GM19397 (cell line): Measurements from ENCODE around the gene LYPD6B.

Source experiments
- ATAC-seq: cut with Tn5 transposase; IDR thresholded peaks from one replicate; pipeline ENCODE4 v1.9.1; 2021; ENCODE audit warnings: mild to moderate bottlenecking, moderate library complexity; ENCODE audit not compliant: unreplicated experiment

LYPD6B gene

DNA sequence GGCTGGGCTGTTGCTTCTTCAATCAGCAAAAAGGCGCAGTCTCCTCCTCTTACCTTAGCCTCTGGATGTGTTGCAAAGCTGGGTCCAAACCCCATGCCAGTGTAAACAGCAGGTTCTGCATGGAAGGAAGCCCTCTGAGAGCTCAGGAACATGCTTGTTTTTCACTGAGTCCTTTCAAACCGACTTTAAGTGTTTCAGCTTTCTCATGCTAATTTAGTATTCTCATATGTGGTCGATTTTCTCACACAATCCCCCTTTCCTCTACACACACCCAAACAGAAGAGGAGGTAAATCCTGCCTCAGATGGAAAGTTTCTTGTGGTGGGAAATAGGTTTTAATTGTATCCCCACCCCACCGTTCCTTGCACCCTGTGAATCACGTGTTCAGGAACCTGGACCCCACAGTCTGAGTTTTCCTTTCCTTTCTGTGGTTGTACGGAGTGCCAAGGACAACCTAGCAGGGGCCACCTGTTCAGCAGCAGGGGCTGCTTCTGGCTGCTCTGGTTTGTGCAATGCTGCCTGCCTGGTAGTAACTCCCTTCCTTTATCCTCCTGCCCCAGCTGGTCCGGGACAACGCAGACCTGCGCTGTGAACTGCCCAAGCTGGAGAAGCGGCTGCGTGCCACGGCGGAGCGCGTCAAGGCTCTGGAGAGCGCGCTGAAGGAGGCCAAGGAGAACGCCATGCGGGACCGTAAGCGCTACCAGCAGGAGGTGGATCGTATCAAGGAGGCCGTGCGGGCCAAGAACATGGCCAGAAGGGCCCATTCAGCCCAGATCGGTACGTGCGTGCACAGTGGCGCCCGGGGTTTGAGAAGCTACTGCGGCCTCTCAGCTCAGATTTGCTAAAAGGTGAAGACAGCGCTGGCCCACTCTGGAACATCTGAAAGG, 28.7 kb upstream of the LYPD6B start:
- no peak for ATAC-seq

DNA sequence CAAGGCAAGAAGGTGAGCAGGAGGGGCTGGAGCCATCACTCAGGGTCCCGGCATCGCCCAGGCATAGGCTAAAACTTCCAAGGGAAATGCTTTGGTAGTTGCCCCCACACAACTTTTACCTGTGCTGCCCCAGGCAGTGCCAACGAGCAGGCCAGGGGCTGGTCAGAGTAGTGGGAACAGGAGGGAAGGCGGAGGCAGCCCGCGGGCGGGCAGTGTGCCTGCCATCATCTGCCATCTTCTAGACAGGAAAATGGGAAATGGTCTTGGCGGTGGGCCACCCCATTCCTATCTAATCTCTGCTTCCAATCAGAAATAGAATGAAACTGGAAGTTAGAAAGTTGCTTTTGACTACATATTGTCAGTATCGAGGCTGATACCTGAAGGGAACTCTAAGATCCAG, 26.0 kb upstream of the LYPD6B start:
- ATAC-seq: no peak

DNA sequence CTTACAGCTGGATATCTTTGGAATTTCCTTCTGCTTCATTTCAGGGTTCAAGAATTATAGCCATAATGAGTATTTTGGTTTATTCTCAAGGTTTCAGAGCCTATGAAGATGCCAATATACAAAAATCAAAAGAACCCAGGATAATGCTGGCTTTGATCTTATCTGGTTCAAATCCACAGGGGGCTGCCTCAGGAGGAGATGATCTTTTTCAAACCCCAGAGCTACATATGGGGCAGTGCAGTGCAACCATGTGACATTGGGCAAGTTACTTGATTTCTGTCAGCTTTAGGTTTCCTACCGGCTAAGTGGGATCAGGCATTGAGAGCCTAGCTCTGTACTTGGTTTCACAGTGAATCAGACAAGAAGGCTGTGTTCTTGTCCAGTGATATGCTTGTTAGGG, 23.0 kb upstream of the LYPD6B start:
- ATAC-seq: no peak

DNA sequence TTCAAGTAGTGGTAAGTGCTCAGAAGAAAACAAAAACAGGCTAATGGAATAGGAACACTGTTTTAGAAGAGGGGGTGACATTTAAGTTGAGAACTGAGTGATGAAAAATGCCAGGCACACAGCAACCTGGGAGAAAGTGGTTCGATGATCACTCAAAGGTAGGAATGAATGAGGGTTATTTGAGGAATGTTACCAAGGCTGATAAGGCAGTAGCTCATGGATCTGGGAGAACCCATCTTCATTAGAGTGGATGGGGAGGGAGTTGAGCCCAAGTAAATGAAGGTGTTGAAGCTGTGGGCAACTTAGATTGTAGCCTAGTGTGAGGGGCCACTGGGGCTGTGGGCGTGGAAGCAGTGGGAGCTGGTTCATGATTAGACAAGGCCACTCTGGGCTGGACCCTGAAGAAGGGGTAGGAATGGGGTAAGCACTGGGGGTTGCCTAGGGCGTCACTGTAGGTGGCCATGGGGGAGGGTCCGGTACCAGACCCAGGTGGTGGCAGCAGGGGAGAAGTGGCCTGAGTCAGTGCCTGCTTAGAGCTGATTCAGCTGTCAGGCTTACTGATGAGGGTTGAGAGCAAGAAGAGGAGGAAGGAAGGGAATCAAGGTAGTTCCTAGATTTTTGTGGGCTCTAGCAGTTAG, 22.5 kb upstream of the LYPD6B start:
- ATAC-seq: no peak

DNA sequence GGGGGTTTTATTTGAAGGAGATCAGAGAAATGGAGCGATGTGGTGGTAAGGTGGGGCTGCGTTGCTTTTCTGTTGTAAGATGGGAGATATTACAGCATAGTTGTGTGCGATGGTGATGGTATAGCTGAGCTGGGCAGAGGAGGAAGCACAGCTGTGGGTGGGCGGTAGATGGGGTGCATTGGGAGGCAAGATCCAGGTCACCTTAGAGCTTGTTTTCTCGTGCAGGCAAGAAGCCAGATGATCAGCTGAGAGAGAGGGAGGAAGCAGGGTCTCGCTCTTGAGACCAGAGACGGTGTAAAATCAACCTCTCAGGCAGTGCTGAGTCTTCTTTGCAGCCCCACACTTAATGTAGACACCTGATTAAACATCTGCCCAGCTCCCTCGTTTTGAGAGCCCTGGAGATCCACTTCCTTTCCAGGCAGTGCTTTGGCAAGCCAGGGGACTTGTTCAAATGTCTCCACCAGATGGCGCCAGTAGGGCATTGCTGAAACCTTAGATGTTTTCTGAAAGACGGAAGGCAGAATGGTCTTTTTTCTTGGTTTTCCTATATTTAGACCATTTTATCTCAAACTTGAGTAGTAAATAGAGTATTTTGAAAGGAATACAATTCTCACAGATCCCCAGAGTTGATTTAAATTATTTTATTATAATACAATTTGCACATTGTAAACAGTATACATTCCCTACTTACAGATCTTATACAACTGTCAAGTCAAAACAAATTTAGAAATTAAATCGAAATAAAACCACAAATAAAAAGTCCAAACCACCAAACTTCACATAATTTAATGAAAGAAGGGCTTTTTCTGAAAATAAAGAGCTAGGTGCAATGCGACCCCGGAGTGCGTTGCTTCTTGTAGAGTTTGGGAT, 21.1 kb upstream of the LYPD6B start:
- no peak for ATAC-seq

DNA sequence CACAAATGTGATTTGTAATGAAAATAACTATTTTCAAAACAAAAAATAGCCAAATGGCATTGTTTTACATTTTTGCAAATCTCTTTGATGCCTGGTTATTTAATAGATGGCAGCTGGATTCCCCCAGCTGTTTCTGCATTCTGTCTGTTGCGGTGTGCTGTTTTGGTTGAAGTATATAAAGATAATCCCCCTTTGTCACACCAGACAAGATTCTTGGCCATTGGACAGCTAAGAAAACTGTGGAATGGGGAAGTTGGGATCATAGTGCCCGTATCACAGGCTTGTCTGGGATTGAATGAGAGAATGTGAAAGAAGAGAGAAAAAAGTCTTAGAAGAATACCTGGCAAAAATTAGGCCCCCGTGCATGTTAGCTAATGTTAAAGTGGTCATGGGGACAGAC, 19.5 kb upstream of the LYPD6B start:
- ATAC-seq: no peak

DNA sequence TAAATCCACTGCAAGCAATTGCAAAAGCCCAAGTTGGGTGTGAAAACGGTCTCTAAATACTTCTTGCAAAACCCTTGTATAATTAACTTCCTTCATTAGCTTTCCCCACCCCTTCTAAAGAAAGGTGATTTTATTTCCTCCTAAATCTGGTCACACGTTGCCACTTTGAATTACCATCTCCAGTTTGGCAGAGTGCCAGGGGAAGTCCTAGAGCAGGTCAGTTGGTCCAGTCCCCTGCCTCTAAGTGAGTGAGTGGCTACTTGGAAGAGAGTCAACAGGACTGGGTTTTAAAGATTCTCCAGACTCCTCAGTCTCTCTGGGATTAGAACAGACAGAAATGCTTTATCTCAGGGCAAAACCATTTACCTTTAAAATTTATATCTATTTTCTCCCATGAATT, 18.7 kb upstream of the LYPD6B start:
- no peak for ATAC-seq

DNA sequence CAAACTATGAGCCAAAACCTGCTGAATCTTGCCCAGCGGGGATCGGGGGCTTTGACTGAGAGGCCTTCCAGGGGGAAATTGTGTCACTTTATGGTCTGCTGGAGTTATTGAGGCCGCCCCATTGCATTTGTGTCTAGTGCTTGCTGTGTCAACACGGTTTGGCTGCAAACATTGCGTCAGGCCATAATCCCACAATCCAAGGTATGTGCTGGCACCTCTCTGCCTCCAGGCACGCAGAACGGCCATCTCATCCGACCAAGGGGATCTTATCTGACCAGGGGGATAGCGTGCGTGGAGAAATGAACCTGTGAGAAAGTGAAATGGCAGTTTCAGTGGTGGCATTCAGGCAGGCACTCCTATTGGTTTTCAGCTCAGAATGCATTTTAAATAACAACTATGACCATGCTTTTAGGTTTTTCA, 18.1 kb upstream of the LYPD6B start:
- peak; percentile 44 for ATAC-seq

DNA sequence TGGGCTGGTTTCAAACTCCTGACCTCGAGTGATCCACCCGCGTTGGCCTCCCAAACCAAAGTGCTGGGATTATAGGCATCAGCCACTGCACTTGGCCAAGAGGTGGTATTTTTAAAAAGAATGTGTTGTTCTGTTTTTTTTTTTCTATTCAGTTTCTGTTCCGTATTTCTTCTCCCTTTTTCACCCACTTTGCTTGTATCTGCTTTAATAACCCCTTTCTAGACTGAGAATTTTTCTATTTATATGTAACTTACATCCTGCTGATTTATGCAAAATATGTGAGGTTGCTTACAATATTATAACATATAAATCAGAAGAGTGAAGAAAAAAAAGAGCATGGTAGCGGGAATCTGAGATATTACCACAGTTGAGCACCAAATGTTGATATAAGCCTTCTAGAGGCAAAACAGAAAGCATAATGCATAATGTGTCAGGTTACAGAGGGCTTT, 17.2 kb upstream of the LYPD6B start:
- peak; percentile 54 for ATAC-seq

DNA sequence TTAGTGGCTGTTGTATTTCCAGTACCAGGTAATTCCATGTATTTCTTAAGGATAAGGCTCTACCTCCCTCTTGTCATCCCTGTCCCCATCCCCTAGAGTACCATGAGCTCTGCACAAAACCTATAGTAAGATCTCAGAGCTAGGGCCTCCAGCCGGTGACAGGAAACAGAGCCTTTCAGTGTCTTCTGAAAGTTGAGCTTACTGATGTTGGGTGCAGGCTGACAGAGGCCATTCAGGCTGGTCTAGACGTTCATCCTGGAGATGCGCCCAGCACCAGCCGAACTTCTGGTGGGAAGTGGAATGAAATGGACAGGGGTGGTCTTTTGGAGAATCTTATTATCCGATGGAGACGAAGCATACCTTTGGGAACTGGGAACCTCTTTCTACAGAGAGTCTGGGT, 16.7 kb upstream of the LYPD6B start:
- ATAC-seq: peak; percentile 61

DNA sequence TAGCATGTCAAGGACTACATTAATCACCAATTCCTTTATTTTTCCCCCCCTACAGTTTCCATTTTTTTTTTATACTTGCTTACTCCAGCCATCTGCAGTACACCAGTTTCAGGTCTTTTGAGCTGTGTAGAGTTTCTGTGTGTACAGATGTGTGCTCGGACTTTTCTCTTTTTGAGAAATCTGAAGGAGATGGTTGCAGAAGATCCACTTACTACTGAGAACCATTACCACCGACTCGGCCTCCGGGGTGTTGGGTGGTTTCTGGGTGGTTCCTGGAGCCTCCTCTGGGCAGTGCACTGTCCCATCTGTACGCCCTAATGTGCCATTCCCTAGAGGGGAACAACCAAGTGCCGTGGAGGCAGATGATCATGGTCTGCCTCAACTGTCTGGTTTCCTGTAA, 15.4 kb upstream of the LYPD6B start:
- no peak for ATAC-seq

DNA sequence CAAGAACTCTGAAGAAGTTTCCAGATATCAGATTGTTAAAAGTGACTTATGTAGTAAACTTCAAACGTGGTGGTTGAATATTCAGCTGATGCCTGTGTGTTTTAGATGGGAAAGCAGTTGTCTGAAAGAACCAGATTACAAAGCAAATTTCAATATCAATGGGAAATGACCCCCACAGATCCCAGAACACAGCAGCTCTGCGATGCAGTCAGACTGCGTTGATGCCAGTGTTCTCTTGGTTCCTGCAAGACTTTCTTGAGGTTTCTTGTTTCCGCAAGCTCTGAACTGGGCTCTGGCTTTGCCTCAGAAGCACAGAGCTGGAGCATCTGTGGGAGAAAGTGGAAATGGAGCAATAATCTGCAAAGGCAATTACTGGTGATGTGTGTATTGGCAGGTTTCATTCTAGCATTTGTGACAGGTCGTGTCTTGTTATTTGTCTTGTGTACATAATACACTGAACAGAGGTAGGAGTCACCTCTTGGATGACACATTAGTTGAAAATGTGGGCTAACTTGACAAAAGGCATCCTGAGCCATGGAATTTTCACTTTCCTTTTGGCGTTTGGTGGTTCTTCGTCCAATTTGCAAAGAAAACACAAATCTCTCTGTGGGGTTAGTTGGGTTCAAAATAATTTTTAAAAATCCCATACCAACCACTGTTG, 10.8 kb upstream of the LYPD6B start:
- no peak for ATAC-seq

DNA sequence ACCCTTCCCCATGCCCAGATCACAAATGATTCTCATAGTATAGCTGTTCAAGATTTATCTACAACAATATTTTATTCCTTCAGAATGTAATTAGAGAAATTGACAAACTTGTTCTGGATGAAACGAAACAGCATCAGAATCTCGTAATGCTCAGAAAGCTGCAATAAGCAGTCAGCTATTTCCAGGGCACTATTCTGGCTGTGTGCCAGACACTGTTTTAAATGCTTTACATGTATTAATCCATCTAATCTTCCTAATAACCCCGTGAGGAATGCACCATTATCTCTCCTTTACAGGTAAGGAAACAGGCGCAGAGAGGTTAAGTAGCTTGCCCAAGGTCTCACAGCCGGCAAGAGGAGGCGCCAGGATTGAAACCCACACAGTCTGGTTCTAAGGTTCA, 10.1 kb upstream of the LYPD6B start:
- no peak for ATAC-seq

DNA sequence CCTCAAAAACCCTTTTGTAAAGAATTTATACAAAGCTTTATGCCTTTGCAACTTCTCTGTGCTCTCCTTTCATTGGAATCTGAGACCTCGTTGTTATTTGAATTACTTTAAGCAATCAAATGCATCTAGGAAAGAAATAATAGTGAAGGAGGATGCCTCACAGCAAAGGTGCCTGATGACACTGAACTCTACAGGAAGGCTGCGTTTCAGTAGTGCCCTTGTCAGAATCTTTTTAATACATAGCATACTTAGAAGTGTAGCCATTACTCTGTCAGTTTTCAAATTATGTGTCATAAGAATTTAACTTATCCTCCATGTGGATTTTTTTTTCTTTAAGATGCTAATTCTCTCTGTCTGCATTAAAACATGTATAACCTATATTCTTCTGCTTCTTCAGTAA, 9.6 kb upstream of the LYPD6B start:
- no peak for ATAC-seq

DNA sequence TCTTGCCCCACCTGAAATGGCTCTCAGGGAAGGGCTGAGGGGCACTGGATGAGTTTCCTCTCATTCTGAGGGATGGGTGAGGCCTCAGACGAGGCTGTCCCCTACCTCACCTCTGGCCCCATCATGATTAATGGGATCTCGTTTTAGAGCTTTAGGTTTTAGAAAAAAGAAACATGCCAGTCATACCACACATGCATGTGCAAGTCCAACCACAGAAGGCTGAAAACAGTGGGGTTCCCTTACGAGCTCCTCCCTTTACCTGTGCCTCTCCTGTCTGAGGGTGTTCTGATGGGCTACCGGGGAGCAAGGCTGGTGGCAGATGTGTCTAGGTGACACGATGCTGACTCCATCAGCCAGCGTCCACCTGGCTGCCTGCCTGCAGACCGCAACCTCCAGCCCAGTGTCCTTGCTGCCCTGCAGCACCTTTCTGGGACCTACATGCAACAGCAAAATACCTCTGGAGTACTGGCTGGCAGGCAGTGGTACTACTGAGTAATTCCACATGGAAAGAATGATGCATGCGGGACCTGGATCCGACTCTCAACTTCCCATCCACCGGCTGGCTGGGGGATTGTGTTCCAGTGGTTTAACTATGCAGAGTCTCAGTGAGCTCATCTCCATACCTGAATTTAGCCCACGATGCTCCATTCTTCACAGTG, 9.1 kb upstream of the LYPD6B start:
- ATAC-seq: no peak

DNA sequence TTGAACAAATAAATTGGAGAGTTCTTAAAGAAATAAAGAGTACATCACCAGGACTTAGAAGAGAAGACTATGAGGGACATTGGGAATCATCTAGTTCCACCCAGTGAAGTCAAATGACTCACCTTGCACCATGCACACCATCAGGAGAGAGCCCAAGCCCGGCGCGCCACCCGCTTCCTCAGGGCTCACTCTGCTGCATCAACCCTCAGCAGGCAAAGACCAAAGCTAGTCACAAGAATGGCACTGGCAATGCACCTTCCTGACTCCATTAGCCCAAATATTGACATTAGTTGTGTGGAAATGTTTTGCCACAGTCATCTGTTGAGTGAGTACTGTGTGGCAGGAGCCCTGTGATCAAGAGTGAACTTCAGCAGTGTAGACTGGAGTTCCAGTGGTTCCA, 7.1 kb upstream of the LYPD6B start:
- ATAC-seq: no peak

DNA sequence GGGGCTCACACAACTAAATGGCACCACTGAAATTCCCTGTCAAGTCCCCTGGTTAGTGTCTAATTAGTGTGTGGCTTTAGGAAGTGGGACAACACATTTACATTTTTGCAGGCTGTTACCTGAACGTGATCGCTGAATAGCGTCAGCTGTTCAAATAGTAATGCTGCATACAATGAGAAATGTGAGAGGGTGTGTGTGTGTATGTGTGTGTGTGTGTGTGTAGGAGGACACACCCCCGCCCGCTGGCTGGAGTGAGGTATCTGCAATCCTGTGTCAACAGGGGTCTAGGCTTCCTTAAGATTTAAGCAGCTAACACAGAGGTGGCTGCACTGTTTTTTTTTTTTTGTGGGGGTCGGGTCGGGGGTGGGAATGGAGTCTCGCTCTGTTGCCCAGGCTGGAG, 4.8 kb upstream of the LYPD6B start:
- ATAC-seq: no peak

DNA sequence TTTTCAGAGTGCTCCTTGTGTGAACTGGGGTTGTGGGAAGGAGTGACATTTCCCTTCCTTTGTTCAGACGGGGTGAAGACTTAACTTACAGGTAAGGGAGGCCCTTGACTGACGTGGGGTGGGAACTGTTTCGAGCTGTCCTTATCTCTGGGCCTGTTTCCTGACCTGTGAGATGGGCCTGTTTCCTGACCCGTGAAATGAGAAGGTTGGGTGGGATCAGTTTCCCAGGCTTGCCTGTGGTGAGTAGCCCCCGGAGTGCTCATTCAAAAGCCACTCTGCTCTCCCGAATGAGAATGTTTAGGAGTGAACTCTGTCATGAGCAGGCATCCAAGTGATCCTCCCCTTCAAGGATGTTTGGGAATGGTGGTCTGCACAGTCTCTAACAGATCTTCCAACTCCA, 4.1 kb upstream of the LYPD6B start:
- ATAC-seq: no peak

DNA sequence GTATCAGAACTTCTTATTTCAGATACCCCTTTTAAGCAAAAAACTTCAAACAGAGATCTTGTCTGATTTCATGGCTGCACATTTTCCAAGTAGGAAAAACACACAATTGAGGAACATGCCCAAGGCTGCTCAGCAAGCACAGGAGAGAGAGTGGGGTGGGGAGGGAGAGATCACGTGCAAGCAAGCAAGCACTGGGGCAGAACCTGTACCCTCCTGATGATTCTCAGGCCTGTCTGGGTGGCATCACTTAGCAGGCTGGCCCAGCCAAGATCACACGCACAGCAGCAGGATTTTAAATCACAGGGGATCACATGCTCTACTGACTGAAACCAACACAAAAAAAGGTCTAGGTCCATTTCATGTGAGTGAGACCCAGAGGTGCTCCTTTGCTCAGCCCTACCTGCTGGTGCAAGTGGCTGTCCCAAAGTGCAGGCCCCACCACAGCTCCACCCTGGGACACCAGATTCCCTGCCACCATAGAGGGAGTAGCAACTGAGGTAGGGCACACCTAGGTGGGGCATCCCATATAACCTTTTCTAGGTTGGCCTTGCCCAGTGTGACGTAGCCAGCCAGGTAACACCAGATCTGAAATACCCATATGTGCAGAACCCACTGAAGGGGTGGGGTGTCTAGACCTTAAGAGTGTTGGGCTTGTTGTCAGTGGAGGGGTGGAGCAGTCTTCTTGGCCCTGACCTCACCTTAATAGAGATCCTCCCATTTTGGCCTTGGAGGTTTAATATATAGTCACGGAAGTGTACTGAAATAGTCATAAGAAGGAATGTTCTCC, 1.8 kb upstream of the LYPD6B start:
- ATAC-seq: no peak

DNA sequence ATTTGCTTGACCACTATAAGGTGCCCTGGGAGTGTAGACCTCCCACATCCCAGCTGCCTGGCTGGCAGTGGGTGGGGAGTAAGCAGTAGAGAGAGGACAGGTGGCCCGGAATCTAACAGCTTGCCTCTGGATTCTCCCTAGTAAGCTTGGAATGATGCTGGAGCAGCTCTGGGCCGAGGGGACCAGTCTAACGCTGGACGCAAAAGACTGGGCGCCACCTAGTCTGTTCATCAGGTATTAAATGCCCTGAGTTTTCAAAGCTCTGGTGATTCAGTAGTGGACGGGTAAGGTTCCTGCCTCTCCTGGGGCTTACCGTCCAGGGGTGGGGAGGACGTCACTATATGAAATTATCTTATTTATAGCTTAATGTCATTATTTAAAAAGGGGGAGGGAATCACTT, 648 bp upstream of the LYPD6B start:
- no peak for ATAC-seq
